B cell (primary cell): ENCODE measurements around the gene LPCAT4.

ENCODE experiments used
- EZH2 ChIP-seq: IDR thresholded peaks from 2 replicates; pipeline ENCODE4 v1.6.1; 2012; ENCODE audit warnings: borderline replicate concordance, low read depth, mild to moderate bottlenecking, moderate library complexity, low read length; ENCODE audit not compliant: insufficient read depth, poor library complexity, severe bottlenecking
- TF ChIP-seq, protein P1 (sequence below): fragments of 200-600 bp; IDR thresholded peaks from one replicate; pipeline ENCODE4 v1.8.0; 2022; ENCODE audit warnings: antibody characterized with exemption, mild to moderate bottlenecking

DNA sequence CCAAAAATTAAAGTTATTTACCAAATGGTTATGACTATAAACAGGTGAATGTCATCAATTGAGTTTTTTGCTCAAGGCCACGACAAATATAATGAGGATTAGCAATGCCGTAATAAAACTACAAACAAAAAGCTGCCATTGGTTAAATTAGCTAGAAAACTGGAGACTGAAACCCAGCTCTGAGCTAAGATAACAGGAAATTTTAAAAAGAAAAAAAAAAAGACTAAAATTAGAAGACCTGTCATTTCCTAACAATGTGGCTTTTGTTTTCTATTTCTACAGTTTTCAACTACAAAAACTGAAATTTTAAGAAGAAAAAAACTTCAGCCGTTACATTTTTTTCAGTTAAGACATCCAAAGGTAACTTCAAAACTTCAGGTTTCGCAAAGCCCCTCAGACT, 39.1 kb downstream of the LPCAT4 start:
- TF ChIP-seq, protein P1, sequence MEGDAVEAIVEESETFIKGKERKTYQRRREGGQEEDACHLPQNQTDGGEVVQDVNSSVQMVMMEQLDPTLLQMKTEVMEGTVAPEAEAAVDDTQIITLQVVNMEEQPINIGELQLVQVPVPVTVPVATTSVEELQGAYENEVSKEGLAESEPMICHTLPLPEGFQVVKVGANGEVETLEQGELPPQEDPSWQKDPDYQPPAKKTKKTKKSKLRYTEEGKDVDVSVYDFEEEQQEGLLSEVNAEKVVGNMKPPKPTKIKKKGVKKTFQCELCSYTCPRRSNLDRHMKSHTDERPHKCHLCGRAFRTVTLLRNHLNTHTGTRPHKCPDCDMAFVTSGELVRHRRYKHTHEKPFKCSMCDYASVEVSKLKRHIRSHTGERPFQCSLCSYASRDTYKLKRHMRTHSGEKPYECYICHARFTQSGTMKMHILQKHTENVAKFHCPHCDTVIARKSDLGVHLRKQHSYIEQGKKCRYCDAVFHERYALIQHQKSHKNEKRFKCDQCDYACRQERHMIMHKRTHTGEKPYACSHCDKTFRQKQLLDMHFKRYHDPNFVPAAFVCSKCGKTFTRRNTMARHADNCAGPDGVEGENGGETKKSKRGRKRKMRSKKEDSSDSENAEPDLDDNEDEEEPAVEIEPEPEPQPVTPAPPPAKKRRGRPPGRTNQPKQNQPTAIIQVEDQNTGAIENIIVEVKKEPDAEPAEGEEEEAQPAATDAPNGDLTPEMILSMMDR, result no peak
- no peak for TF ChIP-seq EZH2
